Activated CD8-positive, alpha-beta memory T cell treated with anti-CD3 and anti-CD28 coated beads, Interleukin-2, amount 10 ng/mL, durations not matched to agents 7 days and 5 days (primary cell): ENCODE results near the gene SEMA4B. TPM values are rescaled to one million over a fixed set of nuclear protein-coding genes. Genes with fewer than 3 reads are reported as not detected.
"Not testable (repeated sequence)": the region's sequence is repeated elsewhere in the genome, so short reads cannot be mapped to it uniquely, and the experiment has no call there.

ENCODE experiments used
- ATAC-seq: fragments of 150-1000 bp; cut with Tn5 transposase; one replicate; pipeline ENCODE4 v1.10.0; 2021; ENCODE audit warnings: moderate library complexity
- CTCF ChIA-PET: fragments of 350-600 bp; sonication (Branson Sonifier 250); formaldehyde crosslinking; loops from one replicate; lab custom pipeline; 2021; ENCODE audit warnings: antibody characterized with exemption; lab: Charles Lee
- DNase-seq: peaks from one replicate; pipeline ENCODE4 v3.0.0-alpha.2; 2020
- H3K27ac Mint-ChIP-seq: one replicate; pipeline ENCODE4 v1.8.0; 2021; ENCODE audit warnings: mild to moderate bottlenecking, mixed read lengths
- H3K27me3 Mint-ChIP-seq: one replicate; pipeline ENCODE4 v1.8.0; 2021; ENCODE audit warnings: mixed read lengths
- H3K36me3 Mint-ChIP-seq: one replicate; pipeline ENCODE4 v1.8.0; 2021; ENCODE audit warnings: mild to moderate bottlenecking, mixed read lengths
- H3K4me1 Mint-ChIP-seq: one replicate; pipeline ENCODE4 v1.8.0; 2021; ENCODE audit warnings: mixed read lengths
- H3K4me3 Mint-ChIP-seq: one replicate; pipeline ENCODE4 v1.8.0; 2021; ENCODE audit warnings: mild to moderate bottlenecking, moderate library complexity, mixed read lengths
- H3K9me3 Mint-ChIP-seq: one replicate; pipeline ENCODE4 v1.8.0; 2022; ENCODE audit warnings: low read depth, mixed read lengths
- total RNA-seq, 2 experiments: library from RNA; stranded (reverse); gene quantifications; one replicate each; pipeline ENCODE4 v1.2.3, GENCODE V29; 2021

SEMA4B gene
- total RNA-seq, result 10 to 100 TPM in 1 of 2 experiments, 1 to 10 TPM in 1; 6.0 to 13.8 TPM

GRCh38 chr15:90201130-90201943 lies at the start of gene SEMA4B:
Gene SEMA4B (plus strand): TSS chr15:90201330. CDS start chr15:90201579, 249 bp downstream.
- Mint-ChIP-seq H3K4me1 (peaks cover 11% of the 10 kb centered on the region), H3K4me3 (peak within 1 kb of the TSS; percentile 76), H3K27ac (peak within 1 kb of the TSS; percentile 49), H3K36me3 (no peaks in the 10 kb centered on the region), H3K9me3 (no peaks in the 10 kb centered on the region), H3K27me3 (peaks cover 5% of the 10 kb centered on the region)
- peak; percentile 81 for DNase-seq
- CTCF ChIA-PET, result interaction anchor here (0.5 to 2.6 kb wide), 15 partner anchors 9 to 92 kb away, joined by 3 to 11 read pairs (median 4); partner anchors contain the start of genes CIB1, GDPGP1 and NGRN
- peak; percentile 95 for ATAC-seq

GRCh38 chr15:90151989-90152645 lies 49.0 kb upstream of the SEMA4B start:
- Mint-ChIP-seq H3K27ac (no peak overlapping the region), H3K27me3 (no peaks in the 10 kb centered on the region), H3K4me3 (no peak overlapping the region), H3K9me3 (no peaks in the 10 kb centered on the region), H3K4me1 (peaks cover 9% of the 10 kb centered on the region), H3K36me3 (no peaks in the 10 kb centered on the region)
- no peak for ATAC-seq
- no peak for DNase-seq
- CTCF ChIA-PET, result interaction anchor here (1.0 to 2.5 kb wide), 5 partner anchors 8 to 81 kb away, joined by 3 to 10 read pairs (median 3); no protein-coding TSS in a partner anchor

GRCh38 chr15:90153658-90154057 lies 47.5 kb upstream of the SEMA4B start:
- Mint-ChIP-seq H3K27me3 (no peaks in the 10 kb centered on the region), H3K4me3 (no peak overlapping the region), H3K9me3 (no peaks in the 10 kb centered on the region), H3K36me3 (no peaks in the 10 kb centered on the region), H3K27ac (no peak overlapping the region), H3K4me1 (peaks cover 18% of the 10 kb centered on the region)
- CTCF ChIA-PET, result interaction anchor here (0.6 to 1.9 kb wide), 3 partner anchors 9 to 113 kb away, joined by 3 to 4 read pairs (median 4); no protein-coding TSS in a partner anchor
- no peak for ATAC-seq
- DNase-seq, result no peak

GRCh38 chr15:90154246-90154645 lies 46.9 kb upstream of the SEMA4B start:
- no peak for DNase-seq
- CTCF ChIA-PET, result interaction anchor here (0.6 to 1.9 kb wide), 2 partner anchors 8 to 113 kb away, joined by 3 to 4 read pairs; no protein-coding TSS in a partner anchor
- ATAC-seq, result no peak
- Mint-ChIP-seq H3K27ac (no peak overlapping the region), H3K4me3 (no peak overlapping the region), H3K27me3 (no peaks in the 10 kb centered on the region), H3K9me3 (no peaks in the 10 kb centered on the region), H3K4me1 (peaks cover 12% of the 10 kb centered on the region), H3K36me3 (no peaks in the 10 kb centered on the region)

- H3K36me3 Mint-ChIP-seq, result no peaks in the 10 kb centered on the region
- DNase-seq (no peak), ATAC-seq (no peak)
- H3K4me1 Mint-ChIP-seq, result peaks cover 9% of the 10 kb centered on the region
- H3K27me3 Mint-ChIP-seq, result no peaks in the 10 kb centered on the region
- H3K27ac Mint-ChIP-seq, result no peak overlapping the region
- no peaks in the 10 kb centered on the region for H3K9me3 Mint-ChIP-seq
- no peak overlapping the region for H3K4me3 Mint-ChIP-seq
- CTCF ChIA-PET, result interaction anchor here (1.3 kb wide), 1 partner anchor 12 kb away, joined by 6 read pairs; no protein-coding TSS in a partner anchor
Measured at GRCh38 chr15:90154861-90155626, 46.1 kb upstream of the SEMA4B start.

GRCh38 chr15:90159213-90159612 lies 41.9 kb upstream of the SEMA4B start:
- Mint-ChIP-seq H3K27ac (no peak overlapping the region), H3K4me1 (peaks cover 15% of the 10 kb centered on the region), H3K27me3 (no peaks in the 10 kb centered on the region), H3K4me3 (no peak overlapping the region), H3K9me3 (no peaks in the 10 kb centered on the region), H3K36me3 (no peaks in the 10 kb centered on the region)
- DNase-seq, result no peak
- no peak for ATAC-seq
- CTCF ChIA-PET, result interaction anchor here (0.6 to 1.0 kb wide), 2 partner anchors 16 to 142 kb away, joined by 4 read pairs; no protein-coding TSS in a partner anchor

- CTCF ChIA-PET, result interaction anchor here (1.4 kb wide), 1 partner anchor 12 kb away, joined by 4 read pairs; no protein-coding TSS in a partner anchor
- Mint-ChIP-seq H3K9me3 (no peaks in the 10 kb centered on the region), H3K27ac (no peak overlapping the region), H3K36me3 (no peaks in the 10 kb centered on the region), H3K4me1 (peaks cover 24% of the 10 kb centered on the region), H3K27me3 (no peaks in the 10 kb centered on the region), H3K4me3 (no peak overlapping the region)
- ATAC-seq, result no peak
- DNase-seq, result no peak
Measured at GRCh38 chr15:90160781-90161727, 40.1 kb upstream of the SEMA4B start.

GRCh38 chr15:90161950-90162361 lies 39.2 kb upstream of the SEMA4B start:
- Mint-ChIP-seq H3K27me3 (no peaks in the 10 kb centered on the region), H3K9me3 (no peaks in the 10 kb centered on the region), H3K4me1 (peaks cover 24% of the 10 kb centered on the region), H3K27ac (no peak overlapping the region), H3K36me3 (no peaks in the 10 kb centered on the region), H3K4me3 (no peak overlapping the region)
- ATAC-seq (no peak), DNase-seq (no peak)
- CTCF ChIA-PET, result interaction anchor here (1.4 to 1.6 kb wide), 2 partner anchors 9 to 13 kb away, joined by 4 read pairs; no protein-coding TSS in a partner anchor

GRCh38 chr15:90162956-90163355 lies 38.2 kb upstream of the SEMA4B start:
- CTCF ChIA-PET, result interaction anchor here (1.0 to 1.7 kb wide), 5 partner anchors 10 to 156 kb away, joined by 3 to 4 read pairs (median 3); no protein-coding TSS in a partner anchor
- Mint-ChIP-seq H3K4me3 (no peak overlapping the region), H3K9me3 (no peaks in the 10 kb centered on the region), H3K27me3 (no peaks in the 10 kb centered on the region), H3K4me1 (peaks cover 20% of the 10 kb centered on the region), H3K27ac (no peak overlapping the region), H3K36me3 (no peaks in the 10 kb centered on the region)
- DNase-seq (no peak), ATAC-seq (no peak)

GRCh38 chr15:90164239-90164638 lies 36.9 kb upstream of the SEMA4B start:
- H3K4me1 Mint-ChIP-seq, result peaks cover 16% of the 10 kb centered on the region
- not testable (repeated sequence) for H3K4me3 Mint-ChIP-seq, ATAC-seq, DNase-seq, H3K36me3 Mint-ChIP-seq, H3K27me3 Mint-ChIP-seq, H3K27ac Mint-ChIP-seq, H3K9me3 Mint-ChIP-seq
- CTCF ChIA-PET, result interaction anchor here (0.8 to 1.7 kb wide), 6 partner anchors 12 to 178 kb away, joined by 3 to 4 read pairs (median 3); no protein-coding TSS in a partner anchor

- H3K27me3 Mint-ChIP-seq, result no peaks in the 10 kb centered on the region
- H3K36me3 Mint-ChIP-seq, result no peaks in the 10 kb centered on the region
- H3K4me1 Mint-ChIP-seq, result peaks cover 16% of the 10 kb centered on the region
- CTCF ChIA-PET, result interaction anchor here (0.5 to 1.0 kb wide), 2 partner anchors 123 to 128 kb away, joined by 3 to 4 read pairs; no protein-coding TSS in a partner anchor
- ATAC-seq (no peak), DNase-seq (no peak)
- no peaks in the 10 kb centered on the region for H3K9me3 Mint-ChIP-seq
- no peak overlapping the region for H3K4me3 Mint-ChIP-seq
- H3K27ac Mint-ChIP-seq, result no peak overlapping the region
Measured at GRCh38 chr15:90165157-90165556, 36.0 kb upstream of the SEMA4B start.
